NT2/D1 (cell line): ENCODE measurements around the gene GGT6.

Source experiments
- SUZ12 ChIP-seq: IDR thresholded peaks from 2 replicates; pipeline ENCODE4 v1.6.1; 2011; ENCODE audit not compliant: insufficient read length, insufficient read depth; ENCODE audit errors: extremely low read depth
- YY1 ChIP-seq: IDR thresholded peaks from 2 replicates; pipeline ENCODE4 v1.6.1; 2011; ENCODE audit not compliant: insufficient read length, insufficient read depth

DNA sequence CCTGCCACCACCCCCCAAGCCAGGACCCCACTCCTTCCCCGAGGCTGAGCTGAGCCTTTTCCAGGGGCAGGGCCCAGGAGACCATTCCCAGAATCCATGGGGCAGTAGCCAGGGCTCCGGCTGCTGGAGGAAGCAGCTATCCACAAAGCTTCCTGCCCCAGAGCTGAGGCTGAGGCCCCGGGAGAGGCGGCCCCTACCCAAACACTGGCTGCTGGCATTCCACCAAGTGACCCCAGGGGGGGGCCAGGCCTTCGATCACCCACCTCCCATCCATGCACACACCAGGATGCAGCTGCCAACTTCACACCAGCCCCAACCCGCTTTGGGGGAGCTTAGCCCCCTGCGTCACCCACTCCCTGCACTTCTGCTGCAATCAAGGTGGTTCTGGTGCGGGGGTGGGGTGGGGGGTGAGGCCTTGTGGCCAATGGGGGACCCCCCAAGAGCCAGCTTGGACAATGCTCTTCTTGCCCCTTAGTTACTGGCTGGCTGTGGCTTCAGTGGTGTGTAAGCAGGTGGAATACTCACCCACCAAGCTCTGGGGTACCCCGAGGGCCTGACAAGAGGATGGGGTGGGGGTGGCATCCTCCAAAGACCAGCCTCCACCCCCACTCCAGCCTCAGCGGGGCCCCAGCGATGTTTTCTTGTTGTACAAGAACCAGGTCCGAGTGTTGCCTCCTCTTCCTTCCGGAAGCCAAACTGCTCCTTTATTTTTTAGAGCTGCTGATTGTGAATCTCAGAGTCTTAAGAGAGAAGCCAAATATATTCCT lies 22.0 kb downstream of the GGT6 start:
- TF ChIP-seq YY1 (no peak), SUZ12 (no peak)
